Testis (tissue), 3 donors: ENCODE data around the gene CDKAL1. TPM values are rescaled to one million over a fixed set of nuclear protein-coding genes. Genes with fewer than 3 reads are reported as not detected.

Source experiments
- DNase-seq: peaks from one replicate; pipeline ENCODE4 v3.0.0-alpha.2; 2019
- H3K27ac ChIP-seq, 2 donors: fragments of 200-600 bp; sonication (generic); one replicate each; pipeline ENCODE4 v1.5.1; 2019
- H3K27me3 ChIP-seq: fragments of 200-600 bp; sonication (generic); one replicate; pipeline ENCODE4 v1.5.1; 2019
- H3K36me3 ChIP-seq: fragments of 200-600 bp; sonication (generic); one replicate; pipeline ENCODE4 v1.5.1; 2017; ENCODE audit warnings: low read depth; ENCODE audit errors: missing control alignments
- H3K4me1 ChIP-seq: fragments of 200-600 bp; sonication (generic); one replicate; pipeline ENCODE4 v1.5.1; 2019
- H3K4me3 ChIP-seq, 2 donors: fragments of 200-600 bp; sonication (generic); one replicate each; pipeline ENCODE4 v1.5.1; 2017 to 2019
- H3K9me3 ChIP-seq: fragments of 200-600 bp; sonication (generic); one replicate; pipeline ENCODE4 v1.5.1; 2017
- POLR2A ChIP-seq: fragments of 450-650 bp; IDR thresholded peaks from one replicate; pipeline ENCODE4 v1.6.1; 2017; ENCODE audit warnings: antibody characterized with exemption, mild to moderate bottlenecking, moderate library complexity
- WGBS, 2 donors: methylation state at CpG; one replicate each; pipeline ENCODE4 v1.1.5; 2018; 5-methylcytosine and 5-hydroxymethylcytosine counted together
- intact Hi-C: fragments of 100-400 bp; cut with DNase I; formaldehyde crosslinking; loops from one replicate; pipeline ENCODE4 v1.15.1; 2023; ENCODE audit warnings: low total_unique reads
- polyA plus RNA-seq: library from polyadenylated mRNA; stranded (reverse); fragments of 350-450 nt; fragmentation: Illumina TruSeq; extraction: RNeasy Lipid Tissue Mini Kit (QIAGEN cat#74804); gene quantifications from one replicate; pipeline ENCODE4 v1.2.3, GENCODE V29; 2014; ENCODE audit warnings: low read depth, low replicate concordance; ENCODE audit not compliant: insufficient read depth
- total RNA-seq, 2 donors: library from RNA; depleted of rRNA; stranded (reverse); fragments of >200 nt; gene quantifications; one replicate each; pipeline ENCODE4 v1.2.3, GENCODE V29; 2016
- TF ChIP-seq, protein P1 (sequence below), 3 experiments: fragments of 450-650 bp in 2 of 3; fragments of 200-600 bp in 1 of 3; sonication (generic) in 1 of 3; IDR thresholded peaks; one replicate each; pipeline ENCODE4 v1.5.1; 2016 to 2019; ENCODE audit warnings: antibody characterized with exemption in 3 of 3, mild to moderate bottlenecking in 2 of 3, moderate library complexity in 1 of 3

Gene CDKAL1
- total and polyA plus RNA-seq, 3 donors from 2014 or later = 11.1 to 18.5 (median 16.1) TPM

DNA sequence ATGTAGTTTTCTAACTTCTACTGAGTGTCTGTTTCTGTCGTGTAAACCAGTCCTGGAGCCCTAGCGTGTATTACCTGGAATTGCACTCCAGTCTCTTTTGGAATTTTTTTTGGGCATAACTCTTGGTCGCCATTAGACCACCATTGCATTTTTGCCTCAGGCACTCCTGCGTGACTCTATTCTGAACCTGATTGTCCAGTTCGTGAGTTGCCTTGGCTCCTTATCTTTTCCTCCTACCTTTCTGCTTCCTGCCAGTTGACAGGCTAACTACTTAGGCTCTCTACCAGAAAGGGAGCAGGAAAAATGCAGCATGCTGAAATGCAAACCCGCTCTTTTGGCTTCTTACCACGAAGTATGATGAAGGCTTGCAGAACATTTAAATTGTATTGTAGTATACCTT, 568.4 kb downstream of the CDKAL1 start:
- H3K9me3 ChIP-seq = no peaks in the 10 kb centered on the region
- H3K4me1 ChIP-seq = no peaks in the 10 kb centered on the region
- no peak overlapping the region for H3K27ac ChIP-seq
- H3K4me3 ChIP-seq = no peak overlapping the region
- WGBS, 2 donors = 87 to 90% methylated on average over 7 of the region's 7 CpGs
- TF ChIP-seq, protein P1, sequence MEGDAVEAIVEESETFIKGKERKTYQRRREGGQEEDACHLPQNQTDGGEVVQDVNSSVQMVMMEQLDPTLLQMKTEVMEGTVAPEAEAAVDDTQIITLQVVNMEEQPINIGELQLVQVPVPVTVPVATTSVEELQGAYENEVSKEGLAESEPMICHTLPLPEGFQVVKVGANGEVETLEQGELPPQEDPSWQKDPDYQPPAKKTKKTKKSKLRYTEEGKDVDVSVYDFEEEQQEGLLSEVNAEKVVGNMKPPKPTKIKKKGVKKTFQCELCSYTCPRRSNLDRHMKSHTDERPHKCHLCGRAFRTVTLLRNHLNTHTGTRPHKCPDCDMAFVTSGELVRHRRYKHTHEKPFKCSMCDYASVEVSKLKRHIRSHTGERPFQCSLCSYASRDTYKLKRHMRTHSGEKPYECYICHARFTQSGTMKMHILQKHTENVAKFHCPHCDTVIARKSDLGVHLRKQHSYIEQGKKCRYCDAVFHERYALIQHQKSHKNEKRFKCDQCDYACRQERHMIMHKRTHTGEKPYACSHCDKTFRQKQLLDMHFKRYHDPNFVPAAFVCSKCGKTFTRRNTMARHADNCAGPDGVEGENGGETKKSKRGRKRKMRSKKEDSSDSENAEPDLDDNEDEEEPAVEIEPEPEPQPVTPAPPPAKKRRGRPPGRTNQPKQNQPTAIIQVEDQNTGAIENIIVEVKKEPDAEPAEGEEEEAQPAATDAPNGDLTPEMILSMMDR (IDR thresholded peaks at IDR 0.05) = no peak
- no peak for TF ChIP-seq POLR2A
- intact Hi-C loops = no loop called here
- no peak for DNase-seq
- no peaks in the 10 kb centered on the region for H3K27me3 ChIP-seq
- no peaks in the 10 kb centered on the region for H3K36me3 ChIP-seq

DNA sequence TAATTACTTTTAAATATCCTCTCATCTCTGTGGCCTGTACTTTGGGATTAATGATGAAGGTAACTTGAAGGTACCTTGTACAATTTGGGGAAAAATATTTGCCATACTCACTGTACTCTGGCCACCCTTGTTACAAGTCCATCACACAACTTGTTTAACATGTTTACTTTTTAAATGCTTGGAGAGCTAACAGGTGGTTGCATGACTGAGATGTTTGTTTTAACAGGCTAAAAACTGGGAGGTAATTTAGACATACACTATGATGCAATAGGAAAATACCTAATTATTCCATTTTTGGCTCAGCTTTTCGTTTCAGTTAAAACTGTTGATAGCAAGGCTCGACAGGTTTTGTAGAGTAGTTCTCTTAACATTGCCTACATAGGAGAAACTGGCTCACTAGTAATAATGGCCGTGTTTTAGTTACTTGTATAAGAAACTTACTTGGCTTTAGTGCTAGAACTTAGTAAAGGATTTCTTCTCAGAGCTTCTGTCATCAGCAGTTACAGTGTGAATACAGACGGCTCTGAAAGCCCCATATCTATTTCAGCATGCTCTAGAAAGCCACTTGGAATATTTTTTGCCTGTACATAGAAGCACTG, 569.5 kb downstream of the CDKAL1 start:
- no peaks in the 10 kb centered on the region for H3K27me3 ChIP-seq
- no peak overlapping the region for H3K4me3 ChIP-seq
- H3K9me3 ChIP-seq = no peaks in the 10 kb centered on the region
- no peak for TF ChIP-seq POLR2A
- TF ChIP-seq, protein P1 (IDR thresholded peaks at IDR 0.05) = no peak
- WGBS, 2 donors = 61 to 68% methylated on average over 4 of the region's 4 CpGs
- H3K27ac ChIP-seq = no peak overlapping the region
- no peaks in the 10 kb centered on the region for H3K36me3 ChIP-seq
- H3K4me1 ChIP-seq = no peaks in the 10 kb centered on the region
- DNase-seq = no peak
- intact Hi-C loops = no loop called here

DNA sequence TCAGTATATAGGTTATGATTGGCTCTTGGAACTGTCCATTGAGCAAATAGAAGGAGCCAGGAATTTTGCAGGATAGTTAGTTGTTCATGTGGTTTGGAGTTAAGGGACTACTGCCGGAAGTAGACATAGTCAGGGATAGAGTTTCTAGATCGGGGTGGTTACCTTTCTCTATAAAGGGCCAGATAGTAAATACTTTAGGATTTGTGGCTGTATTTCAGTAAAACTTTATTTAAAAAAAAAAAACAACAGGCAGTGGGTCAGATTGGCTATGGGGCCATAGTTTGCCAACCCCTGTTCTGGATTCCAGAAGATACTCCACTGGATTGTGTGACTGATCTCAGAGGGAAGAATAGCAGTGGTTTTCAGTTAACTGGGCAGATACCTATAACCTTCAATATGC, 570.0 kb downstream of the CDKAL1 start:
- H3K27ac ChIP-seq = no peak overlapping the region
- intact Hi-C loops = no loop called here

DNA sequence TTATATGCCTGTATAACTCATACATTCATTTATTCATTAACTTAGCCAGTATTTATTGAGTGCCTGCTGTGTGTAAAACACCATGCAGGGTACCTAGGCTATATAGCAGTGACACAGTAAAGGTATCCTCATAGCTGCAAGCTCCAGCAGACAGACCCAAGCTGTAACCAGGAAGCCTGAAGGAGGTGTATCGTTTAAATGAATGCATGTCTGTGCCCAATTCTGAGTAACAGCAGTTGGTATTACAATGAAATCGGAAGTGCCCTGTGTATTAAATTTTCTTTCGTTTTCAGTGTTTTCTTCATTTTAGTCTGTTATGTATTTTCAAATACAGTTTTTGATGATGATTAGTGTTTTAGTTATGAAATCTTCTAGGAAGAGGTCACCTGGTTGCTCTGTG, 573.5 kb downstream of the CDKAL1 start:
- WGBS, 2 donors = 92 to 95% methylated on average over 3 of the region's 3 CpGs
- no peak for DNase-seq
- TF ChIP-seq, protein P1 (IDR thresholded peaks at IDR 0.05) = no peak
- no peak for TF ChIP-seq POLR2A
- H3K36me3 ChIP-seq = no peaks in the 10 kb centered on the region
- H3K4me1 ChIP-seq = peaks cover 19% of the 10 kb centered on the region
- H3K9me3 ChIP-seq = no peaks in the 10 kb centered on the region
- no peak overlapping the region for H3K4me3 ChIP-seq
- H3K27me3 ChIP-seq = no peaks in the 10 kb centered on the region
- intact Hi-C loops = no loop called here
- no peak overlapping the region for H3K27ac ChIP-seq

More for the DNA sequence above, 570.0 kb downstream of the CDKAL1 start:
- H3K9me3 ChIP-seq = no peaks in the 10 kb centered on the region
- no peak overlapping the region for H3K4me3 ChIP-seq
- WGBS, 2 donors = 95 to 98% methylated on average over 2 of the region's 2 CpGs
- H3K4me1 ChIP-seq = no peaks in the 10 kb centered on the region
- TF ChIP-seq POLR2A = no peak
- TF ChIP-seq, protein P1 (IDR thresholded peaks at IDR 0.05) = no peak
- no peaks in the 10 kb centered on the region for H3K27me3 ChIP-seq
- H3K36me3 ChIP-seq = no peaks in the 10 kb centered on the region
- DNase-seq = no peak
